Parathyroid adenoma (tissue), 2 donors: ENCODE measurements around the gene PDE4D.

Experiments used
- H2AFZ ChIP-seq: fragments of 300-600 bp; sonication (generic); one replicate; pipeline ENCODE4 v1.7.0; 2017; ENCODE audit warnings: antibody characterized with exemption, mild to moderate bottlenecking
- H3K27ac ChIP-seq: fragments of 300-600 bp; sonication (generic); one replicate; pipeline ENCODE4 v1.7.0; 2017
- H3K27me3 ChIP-seq: fragments of 300-600 bp; sonication (generic); one replicate; pipeline ENCODE4 v1.7.0; 2017; ENCODE audit warnings: low read length; ENCODE audit not compliant: control insufficient read depth, insufficient read depth
- H3K36me3 ChIP-seq: fragments of 300-600 bp; sonication (generic); one replicate; pipeline ENCODE4 v1.7.0; 2017; ENCODE audit warnings: low read length; ENCODE audit not compliant: control insufficient read depth, insufficient read depth
- H3K4me1 ChIP-seq: fragments of 300-600 bp; sonication (generic); one replicate; pipeline ENCODE4 v1.7.0; 2017; ENCODE audit warnings: control low read depth
- H3K4me2 ChIP-seq: fragments of 300-600 bp; sonication (generic); one replicate; pipeline ENCODE4 v1.7.0; 2017; ENCODE audit warnings: low read length
- H3K4me3 ChIP-seq: fragments of 300-600 bp; sonication (generic); one replicate; pipeline ENCODE4 v1.7.0; 2017; ENCODE audit warnings: low read depth, low read length
- H3K79me2 ChIP-seq: fragments of 300-600 bp; sonication (generic); one replicate; pipeline ENCODE4 v1.7.0; 2017; ENCODE audit warnings: control low read depth
- H3K9ac ChIP-seq: fragments of 300-600 bp; sonication (generic); one replicate; pipeline ENCODE4 v1.7.0; 2017; ENCODE audit warnings: mild to moderate bottlenecking
- H3K9me3 ChIP-seq: fragments of 300-600 bp; sonication (generic); one replicate; pipeline ENCODE4 v1.7.0; 2017; ENCODE audit warnings: low read length; ENCODE audit not compliant: control insufficient read depth
- CTCF ChIP-seq: fragments of 300-600 bp; sonication (generic); IDR thresholded peaks from one replicate; pipeline ENCODE4 v1.7.0; 2017; ENCODE audit warnings: antibody characterized with exemption, mild to moderate bottlenecking
- donor health status: primary hyperparathyroidism.

PDE4D gene

GRCh38 chr5:59430066-59430685 is 463.4 kb downstream of the PDE4D start:
- H3K27me3 ChIP-seq: no peaks in the 10 kb centered on the region
- no peaks in the 10 kb centered on the region for H3K4me1 ChIP-seq
- no peak overlapping the region for H2AFZ ChIP-seq
- no peak overlapping the region for H3K9ac ChIP-seq
- H3K79me2 ChIP-seq: no peaks in the 10 kb centered on the region
- no peaks in the 10 kb centered on the region for H3K9me3 ChIP-seq
- no peaks in the 10 kb centered on the region for H3K36me3 ChIP-seq
- H3K4me3 ChIP-seq: no peak overlapping the region
- no peak overlapping the region for H3K4me2 ChIP-seq
- no peak for TF ChIP-seq CTCF
- no peak overlapping the region for H3K27ac ChIP-seq

GRCh38 chr5:59428391-59428790 is 465.1 kb downstream of the PDE4D start:
- Histone ChIP-seq H3K4me3 (no peak overlapping the region), H3K9me3 (no peaks in the 10 kb centered on the region), H3K36me3 (no peaks in the 10 kb centered on the region), H2AFZ (no peak overlapping the region), H3K4me1 (peaks cover 4% of the 10 kb centered on the region), H3K9ac (no peak overlapping the region), H3K4me2 (no peak overlapping the region), H3K27ac (no peak overlapping the region), H3K79me2 (no peaks in the 10 kb centered on the region), H3K27me3 (no peaks in the 10 kb centered on the region)
- no peak for TF ChIP-seq CTCF

- H3K36me3 ChIP-seq: no peaks in the 10 kb centered on the region
- peaks cover 13% of the 10 kb centered on the region for H3K4me1 ChIP-seq
- no peak overlapping the region for H2AFZ ChIP-seq
- TF ChIP-seq CTCF: no peak
- no peaks in the 10 kb centered on the region for H3K9me3 ChIP-seq
- no peak overlapping the region for H3K4me3 ChIP-seq
- H3K9ac ChIP-seq: no peak overlapping the region
- no peaks in the 10 kb centered on the region for H3K27me3 ChIP-seq
- no peak overlapping the region for H3K4me2 ChIP-seq
- H3K79me2 ChIP-seq: no peaks in the 10 kb centered on the region
- no peak overlapping the region for H3K27ac ChIP-seq
These were observed 469.0 kb downstream of the PDE4D start for GRCh38 chr5:59424515-59424914.

GRCh38 chr5:59423021-59423420 is 470.5 kb downstream of the PDE4D start:
- H3K9ac ChIP-seq: no peak overlapping the region
- H3K4me3 ChIP-seq: no peak overlapping the region
- no peak for TF ChIP-seq CTCF
- H2AFZ ChIP-seq: no peak overlapping the region
- H3K27me3 ChIP-seq: no peaks in the 10 kb centered on the region
- H3K36me3 ChIP-seq: no peaks in the 10 kb centered on the region
- peak overlapping the region; percentile 29 for H3K27ac ChIP-seq
- H3K79me2 ChIP-seq: no peaks in the 10 kb centered on the region
- H3K4me1 ChIP-seq: peaks cover 13% of the 10 kb centered on the region
- H3K9me3 ChIP-seq: no peaks in the 10 kb centered on the region
- no peak overlapping the region for H3K4me2 ChIP-seq
